GM23248 (cell line): ENCODE data around the gene EXOC3L2.

Experiments
- EZH2 ChIP-seq: fragments of 200-600 bp; sonication (generic); IDR thresholded peaks from 2 replicates; pipeline ENCODE4 v1.6.1; 2018; ENCODE audit warnings: antibody characterized with exemption, mild to moderate bottlenecking; ENCODE audit not compliant: insufficient read depth, poor library complexity, severe bottlenecking
- EZH2phosphoT487 ChIP-seq: fragments of 200-600 bp; sonication (generic); IDR thresholded peaks from 2 replicates; pipeline ENCODE4 v1.6.1; 2018; ENCODE audit warnings: antibody characterized with exemption, moderate library complexity, mild to moderate bottlenecking, low read depth; ENCODE audit not compliant: insufficient read depth

GRCh38 chr19:45250216-45250831 is 5.1 kb upstream of the EXOC3L2 start:
- no peak for TF ChIP-seq EZH2
- no peak for TF ChIP-seq EZH2phosphoT487
